ENCODE results near the gene QKI.

Gene QKI

GRCh38 chr6:163620101-163620500 lies 205.6 kb downstream of the QKI start:
- no peak overlapping the region for H3K4me3 ChIP-seq (ENCODE audit: low read length)
- no peaks in the 10 kb centered on the region for H3K9me3 ChIP-seq (ENCODE audit: control insufficient read depth, low read length)

GRCh38 chr6:163620670-163621330 lies 206.3 kb downstream of the QKI start:
- Histone ChIP-seq H3K27me3 (ENCODE audit: control insufficient read depth, insufficient read depth, low read length) (no peaks in the 10 kb centered on the region), H3K4me1 (ENCODE audit: control insufficient read depth, insufficient read depth, low read length) (no peaks in the 10 kb centered on the region), H3K9me3 (ENCODE audit: control insufficient read depth, low read length) (no peaks in the 10 kb centered on the region), H3K36me3 (ENCODE audit: control insufficient read depth, insufficient read depth, low read length) (no peaks in the 10 kb centered on the region), H3K4me3 (ENCODE audit: low read length) (no peak overlapping the region), H3K9ac (ENCODE audit: low read length) (no peak overlapping the region)

More at GRCh38 chr6:163620101-163620500, 205.6 kb downstream of the QKI start:
- no peaks in the 10 kb centered on the region for H3K4me1 ChIP-seq (ENCODE audit: control insufficient read depth, insufficient read depth, low read length)
- H3K27me3 ChIP-seq (ENCODE audit: control insufficient read depth, insufficient read depth, low read length): no peaks in the 10 kb centered on the region
- no peak overlapping the region for H3K9ac ChIP-seq (ENCODE audit: low read length)
- no peaks in the 10 kb centered on the region for H3K36me3 ChIP-seq (ENCODE audit: control insufficient read depth, insufficient read depth, low read length)

GRCh38 chr6:163625265-163625664 lies 210.7 kb downstream of the QKI start:
- Histone ChIP-seq H3K4me3 (ENCODE audit: low read length) (no peak overlapping the region), H3K9me3 (ENCODE audit: control insufficient read depth, low read length) (no peaks in the 10 kb centered on the region)

GRCh38 chr6:163626073-163626867 lies 211.8 kb downstream of the QKI start:
- no peaks in the 10 kb centered on the region for H3K9me3 ChIP-seq (ENCODE audit: control insufficient read depth, low read length)
- peaks cover 12% of the 10 kb centered on the region for H3K27me3 ChIP-seq (ENCODE audit: control insufficient read depth, insufficient read depth, low read length)
- no peak overlapping the region for H3K9ac ChIP-seq (ENCODE audit: low read length)
- H3K4me1 ChIP-seq (ENCODE audit: control insufficient read depth, insufficient read depth, low read length): no peaks in the 10 kb centered on the region
- no peaks in the 10 kb centered on the region for H3K36me3 ChIP-seq (ENCODE audit: control insufficient read depth, insufficient read depth, low read length)
- no peak overlapping the region for H3K4me3 ChIP-seq (ENCODE audit: low read length)

More at GRCh38 chr6:163625265-163625664, 210.7 kb downstream of the QKI start:
- no peaks in the 10 kb centered on the region for H3K4me1 ChIP-seq (ENCODE audit: control insufficient read depth, insufficient read depth, low read length)
- no peaks in the 10 kb centered on the region for H3K36me3 ChIP-seq (ENCODE audit: control insufficient read depth, insufficient read depth, low read length)
- H3K9ac ChIP-seq (ENCODE audit: low read length): no peak overlapping the region
- peaks cover 5% of the 10 kb centered on the region for H3K27me3 ChIP-seq (ENCODE audit: control insufficient read depth, insufficient read depth, low read length)

GRCh38 chr6:163627274-163628062 lies 212.9 kb downstream of the QKI start:
- Histone ChIP-seq H3K9me3 (ENCODE audit: control insufficient read depth, low read length) (no peaks in the 10 kb centered on the region), H3K4me1 (ENCODE audit: control insufficient read depth, insufficient read depth, low read length) (no peaks in the 10 kb centered on the region), H3K36me3 (ENCODE audit: control insufficient read depth, insufficient read depth, low read length) (no peaks in the 10 kb centered on the region), H3K4me3 (ENCODE audit: low read length) (no peak overlapping the region), H3K9ac (ENCODE audit: low read length) (no peak overlapping the region), H3K27me3 (ENCODE audit: control insufficient read depth, insufficient read depth, low read length) (peaks cover 12% of the 10 kb centered on the region)

Measured in mucosa of stomach (tissue), 1 donor.